Activated T-helper 9 cell treated with anti-CD3 and anti-CD28 coated beads, Interleukin-2, amount 50 U/mL, for 16 hours (primary cell): ENCODE data around the gene NEUROG3.
"Not testable (repeated sequence)": the region's sequence is repeated elsewhere in the genome, so short reads cannot be mapped to it uniquely, and the experiment has no call there.

ENCODE experiments used
- DNase-seq: peaks from one replicate; pipeline ENCODE4 v3.0.0-alpha.2; 2020; ENCODE audit warnings: low read depth

Gene NEUROG3

GRCh38 chr10:69571618-69572158 lies 1.5 kb downstream of the NEUROG3 start:
- DNase-seq: no peak

GRCh38 chr10:69570050-69570816 lies 3.0 kb downstream of the NEUROG3 start:
- no peak for DNase-seq

GRCh38 chr10:69569396-69569934 lies 3.8 kb downstream of the NEUROG3 start:
- DNase-seq: no peak

- no peak for DNase-seq
Observed at GRCh38 chr10:69568472-69569395, 4.5 kb downstream of the NEUROG3 start.

GRCh38 chr10:69567920-69568319 lies 5.3 kb downstream of the NEUROG3 start:
- DNase-seq: no peak

GRCh38 chr10:69562731-69563254 lies 10.4 kb downstream of the NEUROG3 start:
- no peak for DNase-seq

- DNase-seq: no peak
Observed at GRCh38 chr10:69559525-69559924, 13.7 kb downstream of the NEUROG3 start.

- no peak for DNase-seq
Observed at GRCh38 chr10:69558559-69558958, 14.7 kb downstream of the NEUROG3 start.

GRCh38 chr10:69554611-69555010 lies 18.6 kb downstream of the NEUROG3 start:
- no peak for DNase-seq

- no peak for DNase-seq
Observed at GRCh38 chr10:69553328-69553727, 19.9 kb downstream of the NEUROG3 start.

GRCh38 chr10:69552268-69552667 lies 21.0 kb downstream of the NEUROG3 start:
- no peak for DNase-seq

GRCh38 chr10:69549959-69550358 lies 23.3 kb downstream of the NEUROG3 start:
- DNase-seq: no peak

- no peak for DNase-seq
Observed at GRCh38 chr10:69541463-69541862, 31.8 kb downstream of the NEUROG3 start.

GRCh38 chr10:69538461-69538860 lies 34.8 kb downstream of the NEUROG3 start:
- DNase-seq: no peak

- no peak for DNase-seq
Observed at GRCh38 chr10:69537449-69537848, 35.8 kb downstream of the NEUROG3 start.

GRCh38 chr10:69536521-69536920 lies 36.7 kb downstream of the NEUROG3 start:
- DNase-seq: not testable (repeated sequence)

- DNase-seq: no peak
Observed at GRCh38 chr10:69533658-69534057, 39.6 kb downstream of the NEUROG3 start.

GRCh38 chr10:69527961-69528360 lies 45.3 kb downstream of the NEUROG3 start:
- DNase-seq: no peak
